Prostate gland (tissue), 2 donors: Measurements from ENCODE around the gene EXO1.

Source experiments
- POLR2A ChIP-seq: fragments of 450-650 bp; IDR thresholded peaks from one replicate; pipeline ENCODE4 v1.6.1; 2016; ENCODE audit warnings: antibody characterized with exemption, mild to moderate bottlenecking
- TF ChIP-seq, protein P1 (sequence below), 4 experiments: fragments of 200-600 bp in 2 of 4; fragments of 450-650 bp in 2 of 4; sonication (generic) in 2 of 4; IDR thresholded peaks; 1 replicate in 3 of 4; 2 replicates in 1 of 4; pipeline ENCODE4 v1.5.1; 2016 to 2019; ENCODE audit warnings: antibody characterized with exemption in 4 of 4, mild to moderate bottlenecking in 2 of 4, moderate library complexity in 2 of 4

DNA sequence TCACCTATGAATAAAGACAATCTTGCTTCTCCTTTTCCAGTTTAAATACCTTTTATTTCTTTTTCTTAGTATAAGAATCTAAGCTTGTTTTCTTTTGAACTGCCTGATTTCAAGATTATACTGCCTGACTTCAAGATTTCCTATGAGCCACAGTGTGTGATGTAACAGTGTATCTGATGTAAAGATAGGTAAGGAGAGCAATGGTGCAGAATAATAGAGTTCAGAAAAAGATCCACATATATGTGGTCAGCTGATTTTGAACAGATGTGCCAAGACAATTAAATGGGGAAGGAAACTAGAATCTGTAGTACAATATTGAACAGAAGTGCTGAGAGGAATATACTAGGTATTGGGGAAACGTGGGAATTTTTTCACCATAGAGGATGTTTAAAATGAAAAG lies 21.0 kb downstream of the EXO1 start:
- TF ChIP-seq POLR2A = no peak
- TF ChIP-seq, protein P1, sequence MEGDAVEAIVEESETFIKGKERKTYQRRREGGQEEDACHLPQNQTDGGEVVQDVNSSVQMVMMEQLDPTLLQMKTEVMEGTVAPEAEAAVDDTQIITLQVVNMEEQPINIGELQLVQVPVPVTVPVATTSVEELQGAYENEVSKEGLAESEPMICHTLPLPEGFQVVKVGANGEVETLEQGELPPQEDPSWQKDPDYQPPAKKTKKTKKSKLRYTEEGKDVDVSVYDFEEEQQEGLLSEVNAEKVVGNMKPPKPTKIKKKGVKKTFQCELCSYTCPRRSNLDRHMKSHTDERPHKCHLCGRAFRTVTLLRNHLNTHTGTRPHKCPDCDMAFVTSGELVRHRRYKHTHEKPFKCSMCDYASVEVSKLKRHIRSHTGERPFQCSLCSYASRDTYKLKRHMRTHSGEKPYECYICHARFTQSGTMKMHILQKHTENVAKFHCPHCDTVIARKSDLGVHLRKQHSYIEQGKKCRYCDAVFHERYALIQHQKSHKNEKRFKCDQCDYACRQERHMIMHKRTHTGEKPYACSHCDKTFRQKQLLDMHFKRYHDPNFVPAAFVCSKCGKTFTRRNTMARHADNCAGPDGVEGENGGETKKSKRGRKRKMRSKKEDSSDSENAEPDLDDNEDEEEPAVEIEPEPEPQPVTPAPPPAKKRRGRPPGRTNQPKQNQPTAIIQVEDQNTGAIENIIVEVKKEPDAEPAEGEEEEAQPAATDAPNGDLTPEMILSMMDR (IDR thresholded peaks at IDR 0.05) = no peak
